HG02970 (cell line): ENCODE measurements around the gene STT3B.

ENCODE experiments used
- ATAC-seq: cut with Tn5 transposase; IDR thresholded peaks from one replicate; pipeline ENCODE4 v1.9.1; 2021; ENCODE audit warnings: mild to moderate bottlenecking, moderate library complexity, moderate number of reproducible peaks; ENCODE audit not compliant: unreplicated experiment, low FRiP score

The STT3B gene

GRCh38 chr3:31634476-31634875, 101.8 kb downstream of the STT3B start:
- ATAC-seq, result no peak

GRCh38 chr3:31635545-31635944, 102.8 kb downstream of the STT3B start:
- ATAC-seq, result no peak

- no peak for ATAC-seq
Observed at GRCh38 chr3:31636049-31636448, 103.3 kb downstream of the STT3B start.

- ATAC-seq, result no peak
Observed at GRCh38 chr3:31636694-31637442, 104.1 kb downstream of the STT3B start.

GRCh38 chr3:31639828-31640227, 107.1 kb downstream of the STT3B start:
- no peak for ATAC-seq

GRCh38 chr3:31645256-31645655, 112.5 kb downstream of the STT3B start:
- no peak for ATAC-seq

- ATAC-seq, result no peak
Observed at GRCh38 chr3:31648286-31648968, 115.7 kb downstream of the STT3B start.

- no peak for ATAC-seq
Observed at GRCh38 chr3:31652296-31652695, 119.6 kb downstream of the STT3B start.

- ATAC-seq, result no peak
Observed at GRCh38 chr3:31653464-31653863, 120.7 kb downstream of the STT3B start.

GRCh38 chr3:31654998-31655397, 122.3 kb downstream of the STT3B start:
- ATAC-seq, result no peak

GRCh38 chr3:31659246-31659645, 126.5 kb downstream of the STT3B start:
- no peak for ATAC-seq

GRCh38 chr3:31661286-31661685, 128.6 kb downstream of the STT3B start:
- ATAC-seq, result no peak

- ATAC-seq, result no peak
Observed at GRCh38 chr3:31661993-31662670, 129.4 kb downstream of the STT3B start.

GRCh38 chr3:31664031-31664430, 131.3 kb downstream of the STT3B start:
- ATAC-seq, result no peak

- ATAC-seq, result no peak
Observed at GRCh38 chr3:31667582-31667981, 134.9 kb downstream of the STT3B start.

- no peak for ATAC-seq
Observed at GRCh38 chr3:31668242-31668641, 135.5 kb downstream of the STT3B start.

- ATAC-seq, result no peak
Observed at GRCh38 chr3:31670136-31670535, 137.4 kb downstream of the STT3B start.

GRCh38 chr3:31670722-31671121, 138.0 kb downstream of the STT3B start:
- no peak for ATAC-seq

GRCh38 chr3:31671451-31671850, 138.7 kb downstream of the STT3B start:
- ATAC-seq, result no peak

- no peak for ATAC-seq
Observed at GRCh38 chr3:31671976-31672375, 139.3 kb downstream of the STT3B start.

- ATAC-seq, result no peak
Observed at GRCh38 chr3:31673950-31674349, 141.2 kb downstream of the STT3B start.

GRCh38 chr3:31676556-31676955, 143.8 kb downstream of the STT3B start:
- no peak for ATAC-seq
